NCI-H146 (cell line): ENCODE results near the gene WDR37.
"Not testable (repeated sequence)": the region's sequence is repeated elsewhere in the genome, so short reads cannot be mapped to it uniquely, and the experiment has no call there.

ENCODE experiments used
- DNase-seq: peaks from one replicate; lab custom pipeline; 2025; lab: John Stamatoyannopoulos, UW

The WDR37 gene

DNA sequence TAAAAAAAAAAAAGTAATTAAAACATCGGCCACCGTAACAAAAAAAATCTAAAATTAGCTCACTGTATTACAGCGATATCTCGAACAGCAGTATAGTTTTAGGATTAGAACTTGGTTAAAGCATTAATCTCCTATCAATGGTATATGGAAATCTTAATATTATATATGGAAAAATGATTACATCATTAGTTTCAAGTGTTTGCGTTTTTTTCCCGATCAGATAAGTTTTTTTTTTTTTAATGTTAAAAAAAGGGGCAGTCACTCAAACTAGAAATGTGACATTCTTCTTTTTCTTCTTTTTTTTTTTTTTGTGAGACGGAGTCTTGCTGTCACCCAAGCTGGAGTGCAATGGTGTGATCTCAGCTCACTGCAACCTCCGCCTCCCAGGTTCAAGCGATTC, 14.7 kb upstream of the WDR37 start:
- no peak for DNase-seq

DNA sequence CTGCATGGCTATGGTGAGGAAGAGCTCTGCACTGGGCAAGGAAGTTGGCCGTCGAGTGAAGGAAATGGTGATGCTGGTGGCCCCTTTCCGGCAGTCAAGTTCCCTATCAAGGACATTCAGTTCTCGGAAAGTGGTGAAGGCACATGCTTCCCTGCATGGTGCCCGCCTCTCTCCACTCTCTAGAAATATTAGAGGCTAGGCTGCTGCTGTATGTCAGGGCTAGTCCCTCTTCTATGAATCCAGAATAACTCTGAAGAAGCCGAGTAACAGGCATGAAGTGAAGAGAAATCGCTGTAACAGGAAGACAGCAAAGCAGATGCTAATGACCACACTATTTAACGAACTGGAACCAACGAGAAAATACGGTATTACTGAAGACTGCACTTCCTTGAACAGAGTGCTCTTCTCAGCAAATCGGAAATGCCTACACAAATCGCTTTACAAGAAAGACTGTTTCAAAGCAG, 12.6 kb upstream of the WDR37 start:
- DNase-seq, result no peak

DNA sequence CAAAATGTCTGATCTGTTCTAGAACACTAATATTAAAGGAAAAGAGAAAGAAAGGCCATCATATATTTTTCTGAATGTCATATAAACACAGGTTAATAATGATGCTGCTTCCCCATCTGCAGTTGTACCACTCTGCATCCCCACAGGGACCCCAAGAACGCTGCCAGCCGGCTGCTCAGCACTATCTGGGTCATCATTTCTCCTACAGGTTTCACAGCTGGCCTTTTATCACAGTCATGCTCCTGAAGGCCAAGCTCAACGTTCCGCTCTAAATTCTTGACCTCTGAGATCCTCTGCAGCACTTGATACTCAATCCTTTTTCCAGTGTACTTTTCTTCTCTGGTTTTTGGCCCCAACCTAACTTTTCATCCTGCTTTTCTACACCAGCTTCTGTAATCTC, 12.0 kb upstream of the WDR37 start:
- DNase-seq, result no peak

DNA sequence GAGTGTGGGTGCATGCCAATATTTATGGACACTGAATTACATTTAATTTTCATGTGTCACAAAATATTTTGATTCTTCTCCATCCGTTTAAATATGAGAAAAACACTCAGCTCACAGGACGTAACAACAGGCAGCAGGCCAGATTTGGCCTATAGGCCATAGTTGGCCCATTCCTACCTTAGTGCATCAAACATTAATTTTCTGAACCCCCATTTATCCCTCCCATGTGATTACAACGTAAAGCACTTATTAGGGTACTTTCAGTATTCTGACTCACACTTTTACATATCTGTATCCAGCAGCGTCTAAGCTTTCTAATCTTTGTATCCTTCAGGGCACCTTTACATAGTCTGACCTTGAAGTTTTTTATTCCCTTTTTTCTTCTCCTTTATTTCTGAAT, 11.2 kb upstream of the WDR37 start:
- DNase-seq, result no peak

DNA sequence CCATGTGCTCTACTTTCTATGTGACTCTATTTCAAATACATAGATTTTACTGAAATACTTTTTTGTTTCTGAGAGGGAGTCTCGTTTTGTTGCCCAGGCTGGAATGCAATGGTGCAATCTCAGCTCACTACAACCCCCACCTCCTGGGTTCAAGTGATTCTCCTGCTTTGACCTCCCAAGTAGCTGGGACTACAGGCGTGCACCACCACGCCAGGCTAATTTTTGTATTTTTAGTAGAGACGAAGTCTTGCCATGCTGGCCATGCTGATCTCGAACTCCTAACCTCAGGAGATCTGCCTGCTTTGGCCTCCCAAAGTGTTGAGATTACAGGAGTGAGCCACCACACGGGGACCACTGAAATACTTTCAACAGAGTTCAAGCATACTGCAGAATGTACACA, 10.8 kb upstream of the WDR37 start:
- no peak for DNase-seq

DNA sequence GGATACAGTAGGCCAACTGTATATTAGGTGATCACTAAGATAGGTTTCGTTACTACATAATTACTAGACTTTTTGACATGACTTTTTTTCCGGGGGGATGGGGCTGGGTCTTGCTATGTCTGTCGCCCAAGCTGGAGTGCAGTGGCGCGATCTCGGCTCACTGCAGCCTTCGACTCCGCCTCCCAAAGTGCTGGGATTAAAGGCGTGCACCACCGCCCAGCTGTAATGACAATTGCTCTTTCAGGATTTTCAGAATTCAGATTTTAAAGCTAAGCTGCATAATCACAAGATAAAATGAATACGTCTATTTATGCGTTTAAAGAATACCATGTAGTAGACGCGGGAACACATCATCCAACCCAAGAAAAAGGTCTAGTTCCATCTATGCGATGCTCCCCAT, 8.2 kb upstream of the WDR37 start:
- peak; percentile 45 for DNase-seq

DNA sequence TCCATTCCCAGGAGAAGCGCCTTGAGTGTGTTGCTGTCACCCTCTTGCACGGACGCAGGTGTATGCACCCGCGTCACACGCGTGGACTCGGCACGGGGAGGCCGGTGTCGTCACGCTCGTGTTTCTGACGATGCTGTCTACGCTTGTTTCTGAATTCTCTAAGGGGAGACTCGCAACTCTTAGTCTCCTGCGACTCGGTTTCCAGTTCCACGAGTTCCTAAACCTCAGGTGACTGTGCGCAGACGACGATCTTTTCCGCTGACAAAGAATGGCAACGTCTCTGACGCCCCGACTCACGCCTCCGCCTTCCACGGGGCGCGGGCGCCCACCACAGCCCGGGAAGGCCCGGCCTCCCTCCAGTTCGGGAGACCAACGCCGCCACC, 7.8 kb upstream of the WDR37 start:
- DNase-seq, result no peak

DNA sequence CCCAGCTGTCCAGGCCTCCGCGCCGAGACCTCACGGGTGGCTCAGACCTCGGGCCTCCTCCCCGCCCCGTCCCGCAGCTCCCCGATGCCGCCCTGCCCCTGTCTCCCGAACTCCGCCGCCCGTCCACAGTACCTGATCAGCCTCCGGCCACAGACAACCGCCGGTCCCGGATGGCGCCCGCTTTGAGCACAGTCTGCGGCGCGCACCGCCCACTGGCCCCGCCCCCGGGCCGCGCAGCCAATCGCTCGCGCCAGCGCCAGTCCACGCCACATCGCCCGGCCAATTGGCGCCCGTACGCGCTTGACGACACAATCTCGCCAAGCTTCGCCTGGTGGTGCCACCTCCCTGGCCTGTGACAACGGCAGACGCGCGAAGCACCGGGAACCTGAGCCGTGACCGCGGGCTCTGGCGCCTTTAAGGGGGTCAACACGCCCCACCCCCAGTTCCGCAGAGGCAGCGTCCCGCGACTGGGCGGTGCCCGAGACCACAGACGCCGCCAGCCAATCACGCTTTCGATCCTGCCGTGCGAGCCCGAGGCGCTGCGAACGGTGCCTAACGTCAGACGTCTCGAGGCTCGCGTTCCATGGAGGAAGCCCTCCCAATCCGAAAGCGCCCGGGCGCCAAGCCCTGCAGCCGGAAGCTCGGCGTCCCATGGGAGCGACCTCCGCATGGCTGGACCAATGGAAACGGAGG, 7.3 kb upstream of the WDR37 start, which contains the start of gene IDI1:
TSS of gene IDI1 (minus strand) at position 388 of the 693 bp plus-strand sequence. CDS start at position 272, 116 bp downstream.
- peak; percentile 100 for DNase-seq

DNA sequence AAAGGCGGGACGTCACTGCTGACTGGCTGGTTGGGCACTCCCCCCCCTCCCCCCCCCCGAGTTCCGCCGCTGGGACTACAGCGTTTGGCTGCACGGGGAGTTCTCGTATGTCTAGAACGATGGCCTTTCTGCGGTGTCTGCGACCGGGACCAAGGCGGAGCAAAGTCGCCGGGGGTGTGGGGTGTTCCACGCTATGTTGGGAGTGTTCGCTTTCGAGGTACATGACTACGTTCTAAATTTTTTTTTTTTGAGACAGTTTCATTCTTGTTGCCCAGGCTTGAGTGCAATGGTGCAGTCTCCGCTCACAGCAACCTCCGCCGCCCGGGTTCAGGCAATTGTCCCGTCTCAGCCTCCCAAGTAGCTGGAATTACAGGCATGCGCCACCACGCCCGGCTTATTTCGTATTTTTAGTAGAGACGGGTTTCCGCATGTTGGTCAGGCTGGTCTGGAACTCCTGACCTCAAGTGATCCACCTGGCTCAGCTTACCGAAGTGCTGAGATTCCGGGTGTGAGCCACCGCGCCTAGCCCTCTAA, 6.7 kb upstream of the WDR37 start:
- peak; percentile 56 for DNase-seq

DNA sequence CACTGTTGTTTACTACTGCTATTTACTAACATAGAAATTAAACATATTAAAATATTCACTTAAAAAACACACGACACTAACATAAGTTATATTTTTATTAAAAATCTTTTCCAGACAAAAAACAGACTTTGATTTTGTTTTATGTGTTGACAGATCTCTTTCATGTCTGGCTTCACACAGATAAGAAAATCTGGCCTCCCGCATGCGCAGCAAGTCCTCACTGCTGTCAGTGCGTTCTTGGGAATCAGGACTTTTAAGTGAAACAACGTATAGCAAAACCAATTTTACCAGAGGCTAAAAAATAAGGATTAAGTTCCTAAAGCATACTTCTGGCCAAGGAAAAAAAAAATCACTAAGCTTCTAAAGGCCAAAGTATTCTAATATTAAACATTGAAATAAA, 6.0 kb upstream of the WDR37 start:
- DNase-seq, result no peak

DNA sequence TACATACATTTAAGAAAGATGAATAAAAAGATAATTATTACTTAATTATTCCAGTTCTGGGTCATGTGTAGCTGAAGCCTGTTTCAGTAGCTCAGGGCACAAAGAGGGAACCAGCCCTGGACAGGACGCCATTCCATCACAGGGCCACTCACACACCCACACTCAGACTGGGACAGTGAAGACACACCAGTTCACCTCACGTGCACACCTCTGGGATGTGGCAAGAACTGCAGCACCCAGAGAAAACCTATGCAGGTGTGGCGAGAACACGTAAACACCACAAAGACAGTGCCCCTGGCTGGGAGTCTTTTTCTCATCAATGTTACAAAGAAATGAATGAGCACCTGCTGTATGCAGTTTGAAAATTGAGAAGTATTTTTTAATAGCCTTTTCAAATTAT, 5.6 kb upstream of the WDR37 start:
- peak; percentile 30 for DNase-seq

DNA sequence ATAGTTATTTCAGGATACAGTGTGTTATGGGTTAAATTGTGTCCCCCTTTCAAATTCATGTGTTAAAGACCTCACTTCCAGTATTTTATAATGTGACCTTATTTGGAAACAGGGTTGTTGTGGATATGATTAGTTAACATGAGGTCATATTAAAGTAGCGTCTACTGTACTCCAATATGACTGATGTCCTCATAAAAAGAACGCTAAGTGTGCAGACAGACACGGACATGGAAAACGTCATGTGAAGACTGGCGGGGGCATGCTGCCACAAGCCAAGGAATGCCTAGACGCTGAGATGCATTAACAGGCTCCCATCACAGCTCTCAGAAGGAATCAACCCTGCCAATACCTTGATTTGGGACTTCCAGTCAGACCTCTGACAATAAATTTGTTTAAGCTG, 1.5 kb upstream of the WDR37 start:
- no peak for DNase-seq

DNA sequence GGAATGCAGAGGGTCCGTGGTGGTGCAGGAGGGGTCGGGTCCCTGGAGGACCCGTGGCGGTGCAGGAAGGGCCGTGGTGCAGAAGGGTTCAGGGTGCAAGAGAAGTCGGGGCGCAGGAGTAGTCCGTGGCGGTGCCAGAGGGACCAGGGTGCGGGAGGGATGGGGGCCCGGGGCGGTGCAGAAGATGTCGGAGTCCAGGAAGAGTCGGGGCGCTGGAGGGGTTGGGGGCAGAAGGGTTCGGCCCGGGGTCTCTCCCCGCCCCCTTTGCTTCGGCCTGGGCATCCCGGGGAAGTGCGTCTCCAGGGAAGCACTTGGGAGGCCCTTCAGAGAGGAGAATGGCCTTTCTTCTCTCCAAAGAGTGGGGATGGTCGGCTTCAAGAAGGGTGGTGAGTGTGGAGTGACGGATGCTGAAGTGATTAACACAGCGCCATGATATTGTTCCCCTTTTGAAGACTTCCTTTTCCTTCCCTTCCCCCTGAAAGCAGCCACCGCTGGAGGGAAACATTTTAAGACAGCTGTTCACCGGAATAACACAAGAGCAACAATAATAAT, 997 bp downstream of the WDR37 start:
- no peak for DNase-seq

DNA sequence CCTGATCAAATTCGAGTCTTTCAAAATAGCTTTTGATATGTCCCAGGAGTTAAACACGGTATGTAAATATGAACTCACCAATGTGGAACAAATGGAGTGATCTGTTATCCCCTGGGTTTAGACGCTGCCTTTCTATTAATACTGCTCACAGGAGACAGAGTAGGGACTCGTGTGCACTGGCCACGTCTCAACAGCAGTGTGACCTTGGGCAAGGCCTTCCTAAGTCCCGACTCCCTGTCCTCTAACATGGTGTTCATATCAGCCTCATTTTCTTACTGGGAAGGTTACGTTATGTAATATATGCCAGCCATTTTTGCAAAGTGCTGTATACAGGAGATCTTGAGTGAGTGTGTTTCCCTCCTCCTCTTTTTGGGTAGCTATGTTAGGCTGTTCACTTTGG, 1.8 kb downstream of the WDR37 start:
- DNase-seq, result no peak

DNA sequence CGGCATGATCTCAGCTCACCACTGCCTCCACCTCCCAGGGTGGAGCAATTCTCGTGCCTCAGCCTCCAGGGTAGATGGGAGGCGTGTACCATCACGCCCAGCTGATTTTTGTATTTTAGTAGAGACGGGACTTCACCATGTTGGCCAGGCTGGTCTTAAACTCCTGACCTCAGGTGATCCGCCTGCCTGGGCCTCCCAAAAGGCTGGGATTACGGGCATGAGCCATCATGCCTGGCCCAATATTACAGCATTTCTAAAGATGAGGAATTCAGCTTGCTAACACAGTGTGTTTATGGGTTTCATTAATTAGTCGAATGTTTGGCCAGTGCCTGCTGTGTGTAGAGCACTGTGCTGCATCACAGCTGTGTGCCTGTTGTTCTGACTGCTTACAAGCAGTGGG, 3.7 kb downstream of the WDR37 start:
- DNase-seq, result no peak

DNA sequence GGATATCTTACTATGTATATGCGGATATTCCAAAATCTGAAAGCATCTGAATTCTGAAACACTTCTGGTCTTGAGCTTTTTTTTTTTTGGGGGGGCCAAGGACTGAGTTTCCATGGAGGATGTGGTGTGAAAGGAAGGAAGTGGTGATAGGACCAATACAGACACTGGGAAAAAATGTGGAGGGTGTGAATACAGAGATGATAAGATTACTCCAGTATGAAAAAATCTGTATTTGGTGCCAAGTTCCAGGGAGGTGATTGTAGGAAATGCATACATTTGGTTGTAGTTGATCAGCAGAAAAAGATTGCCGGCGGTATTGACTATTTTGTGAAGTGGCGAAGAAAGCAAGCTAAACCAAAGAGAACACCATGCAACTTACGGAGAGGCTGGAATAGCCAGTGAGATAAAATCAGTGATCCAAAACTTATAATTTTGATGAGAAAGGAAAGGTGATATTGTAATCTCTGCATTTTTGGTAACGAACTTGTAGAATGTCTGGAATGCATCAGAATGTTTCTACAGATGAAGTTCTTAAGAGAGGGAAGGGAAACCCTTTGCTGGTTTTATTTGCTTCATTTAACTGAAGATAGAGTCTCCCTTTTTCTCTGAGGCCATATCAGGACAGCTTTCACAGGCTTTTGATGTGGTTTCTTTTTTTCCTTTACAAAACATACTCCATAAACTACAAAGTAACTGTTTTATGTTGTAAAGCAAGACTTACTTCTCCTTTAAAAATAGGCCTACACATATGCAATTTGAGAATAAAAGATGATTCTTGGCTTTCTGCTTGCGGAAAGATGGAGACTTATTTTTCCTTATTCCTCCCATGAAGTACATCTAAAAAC, 6.0 kb downstream of the WDR37 start:
- no peak for DNase-seq

DNA sequence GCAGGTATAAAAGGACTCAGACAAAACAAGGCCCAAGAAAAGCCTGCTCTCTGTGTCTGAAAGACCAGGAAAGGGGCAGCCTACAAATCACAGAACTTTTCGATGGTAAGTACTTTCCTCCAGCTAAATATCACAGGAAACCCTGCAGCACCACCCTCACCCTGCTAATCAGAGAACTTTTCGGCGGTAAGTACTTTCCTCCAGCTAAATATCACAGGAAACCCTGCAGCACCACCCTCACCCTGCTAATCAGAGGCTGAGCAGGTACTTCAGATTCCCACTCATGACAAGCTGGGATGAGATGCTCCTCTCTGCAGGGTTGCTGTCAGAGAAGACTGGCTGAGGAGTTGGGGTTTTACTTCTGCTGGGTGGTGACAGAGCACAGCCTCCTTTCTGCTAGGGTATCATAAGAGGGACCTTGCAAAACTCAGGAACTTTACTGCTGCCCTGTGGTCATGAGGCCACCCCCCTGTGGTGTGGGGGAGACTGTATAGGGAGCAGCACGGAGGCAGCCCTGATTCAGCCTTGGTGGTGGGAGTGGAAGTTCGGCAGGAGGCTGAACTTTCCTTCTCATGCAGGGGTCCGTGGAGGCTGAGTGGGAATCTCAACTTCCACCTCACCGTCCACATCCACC, 7.2 kb downstream of the WDR37 start:
- DNase-seq, result no peak

DNA sequence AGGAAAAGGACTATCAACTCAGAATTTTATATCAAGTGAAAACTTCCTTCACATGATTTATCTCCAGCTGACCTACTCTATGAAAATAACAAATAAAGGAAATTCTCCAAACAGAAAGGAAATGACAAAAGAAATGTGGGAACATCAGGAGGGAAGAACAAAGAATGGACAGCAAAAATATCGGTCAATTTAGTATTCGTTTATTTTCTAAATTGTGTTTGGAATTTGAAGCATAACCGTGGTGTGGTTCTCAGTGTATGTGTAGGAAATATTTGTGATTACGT, 8.7 kb downstream of the WDR37 start:
- no peak for DNase-seq

DNA sequence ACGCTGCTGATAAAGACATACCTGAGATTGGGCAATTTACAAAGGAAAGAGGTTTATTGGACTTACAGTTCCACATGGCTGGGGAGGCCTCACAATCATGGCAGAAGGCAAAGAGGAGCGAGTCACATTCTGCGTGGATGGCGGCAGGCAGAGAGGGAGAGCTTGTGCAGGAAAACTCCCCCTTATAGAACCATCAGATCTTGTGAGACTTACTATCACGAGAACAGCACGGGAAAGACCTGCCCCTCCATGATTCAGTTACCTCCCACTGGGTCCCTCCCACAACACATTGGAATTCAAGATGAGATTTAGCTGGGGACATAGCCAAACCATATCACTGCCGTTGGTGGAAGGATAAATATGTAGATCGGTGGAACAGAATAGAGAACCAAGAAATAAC, 10.5 kb downstream of the WDR37 start:
- not testable (repeated sequence) for DNase-seq

DNA sequence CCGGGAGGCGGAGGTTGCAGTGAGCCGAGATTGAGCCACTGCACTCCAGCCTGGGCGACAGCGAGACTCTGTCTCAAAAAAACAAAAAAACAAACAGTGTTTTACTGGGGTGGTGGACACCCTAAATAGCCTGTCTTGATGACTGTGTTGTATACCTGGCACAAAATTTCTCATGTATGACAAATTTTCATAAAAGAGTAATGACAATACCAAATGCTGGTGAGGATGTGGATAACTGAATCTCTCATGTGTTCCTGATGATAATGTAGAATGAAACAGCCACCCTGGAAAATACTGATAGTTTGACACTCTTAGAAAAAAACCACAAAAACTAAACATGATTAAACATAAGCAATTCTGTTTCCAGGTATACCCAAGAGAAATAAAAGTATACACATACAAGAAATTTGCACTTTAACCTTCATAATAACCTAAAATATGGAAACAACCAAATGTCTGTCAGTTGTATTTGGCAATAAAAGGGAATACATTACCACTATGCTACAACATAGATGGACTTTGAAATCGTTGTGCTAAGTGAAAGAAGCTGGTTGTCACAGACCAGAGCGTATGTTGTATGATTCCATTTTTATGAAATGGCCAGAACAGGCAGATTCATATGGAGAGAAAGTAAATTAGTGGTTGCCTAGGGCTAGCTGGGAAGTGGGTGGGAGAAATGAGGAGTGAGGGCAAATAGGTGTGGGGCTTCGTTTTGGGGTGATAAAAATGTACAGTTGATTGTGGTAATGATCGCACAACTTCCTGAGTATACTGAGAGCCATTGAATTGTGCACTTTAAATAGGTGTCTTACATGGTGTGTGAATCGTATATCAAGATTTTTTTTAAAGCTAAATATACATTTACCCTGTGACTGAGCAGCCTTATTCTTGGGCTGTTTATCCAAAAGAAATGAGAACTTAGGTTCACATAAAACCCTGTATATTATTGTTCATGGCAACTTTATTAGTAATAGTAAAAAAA, 12.5 kb downstream of the WDR37 start:
- DNase-seq, result no peak

DNA sequence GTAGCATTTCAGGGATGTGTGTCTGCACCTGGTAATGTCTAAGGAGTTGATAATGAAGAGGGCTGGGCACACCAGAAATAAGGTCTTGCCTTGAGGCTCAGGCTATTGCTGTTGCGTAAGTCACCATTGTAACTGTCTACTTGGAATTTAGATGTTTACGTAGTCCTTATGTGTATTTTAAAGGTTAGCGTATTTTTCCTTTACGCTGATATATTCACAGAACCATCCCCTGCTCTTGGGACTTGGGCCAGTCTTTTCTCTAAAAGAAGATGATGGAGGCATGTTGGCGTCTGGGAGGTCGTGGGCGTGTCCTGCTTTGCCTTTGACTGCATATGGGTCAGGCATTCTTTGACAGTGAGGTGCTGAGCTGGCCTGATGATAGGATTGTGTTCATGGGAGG, 14.7 kb downstream of the WDR37 start:
- no peak for DNase-seq
